ENCODE measurements around the gene CTSE.

The CTSE gene

DNA sequence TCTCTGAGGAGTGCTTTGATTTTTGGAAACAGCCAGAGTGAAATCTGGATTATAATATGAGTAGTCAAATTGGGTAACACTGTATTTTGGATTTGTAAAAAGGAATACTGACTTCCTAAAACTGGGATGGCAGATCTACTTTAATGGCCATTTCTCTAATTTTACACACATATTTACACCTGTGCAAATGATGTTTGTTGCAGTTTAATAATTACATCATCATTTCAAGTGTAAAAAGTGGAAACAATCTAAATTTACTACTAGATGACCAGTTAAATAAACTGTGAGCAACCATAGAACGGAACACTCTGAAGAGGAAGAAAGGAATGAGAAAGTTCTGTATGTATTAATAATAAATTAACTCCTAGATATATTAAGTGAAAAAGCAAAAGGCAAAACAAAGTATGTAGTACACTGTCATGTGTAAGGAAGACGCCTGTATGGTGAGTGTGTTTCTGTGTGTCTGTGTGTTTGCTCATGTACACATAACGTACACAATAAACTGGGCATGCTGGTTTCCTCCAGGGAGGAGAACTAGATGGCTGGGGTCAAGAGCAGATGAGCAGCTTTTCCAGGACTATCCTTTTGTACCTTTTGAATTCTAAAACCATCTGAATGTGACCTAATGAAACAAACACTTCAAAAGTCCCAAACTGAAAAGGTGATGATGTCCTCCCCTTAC is 26.4 kb upstream of the CTSE start:
- Histone ChIP-seq H3K27ac (ENCODE audit: insufficient read depth, low read depth, low read length, poor library complexity, severe bottlenecking) (no peak overlapping the region), H3K9me3 (ENCODE audit: control insufficient read depth, low read length) (no peaks in the 10 kb centered on the region), H3K36me3 (ENCODE audit: control insufficient read depth, insufficient read depth, low read length) (no peaks in the 10 kb centered on the region), H3K4me3 (ENCODE audit: insufficient read depth, low read depth, low read length) (no peak overlapping the region), H3K4me1 (ENCODE audit: control insufficient read depth, insufficient read depth, low read length) (no peaks in the 10 kb centered on the region), H3K27me3 (ENCODE audit: control insufficient read depth, insufficient read depth, low read length, poor library complexity, severe bottlenecking) (no peaks in the 10 kb centered on the region)
- 90 to 95% methylated on average over 2 to 3 of the region's 3 CpGs for WGBS, 2 experiments

DNA sequence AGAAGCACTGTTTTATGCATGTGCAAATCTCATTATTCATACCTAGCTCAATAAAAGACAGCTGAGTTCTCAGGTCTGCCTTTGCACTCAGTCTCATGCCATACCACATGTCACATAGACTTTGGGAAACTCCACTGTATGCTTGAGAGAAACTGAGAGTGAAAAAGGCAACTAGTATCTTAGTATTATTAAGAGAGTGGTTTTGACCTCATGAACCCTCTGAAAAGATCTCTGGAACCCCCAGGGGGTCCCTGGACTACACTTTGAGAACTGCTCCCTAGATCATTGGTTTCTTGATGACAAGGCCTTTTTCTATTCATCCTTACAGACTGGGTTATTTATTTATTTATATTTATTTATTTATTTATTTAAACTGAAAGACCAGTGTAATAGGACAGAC is 25.6 kb upstream of the CTSE start:
- Histone ChIP-seq H3K27me3 (ENCODE audit: control insufficient read depth, insufficient read depth, low read length, poor library complexity, severe bottlenecking) (no peaks in the 10 kb centered on the region), H3K4me3 (ENCODE audit: insufficient read depth, low read depth, low read length) (no peak overlapping the region), H3K36me3 (ENCODE audit: control insufficient read depth, insufficient read depth, low read length) (no peaks in the 10 kb centered on the region), H3K27ac (ENCODE audit: insufficient read depth, low read depth, low read length, poor library complexity, severe bottlenecking) (no peak overlapping the region), H3K9me3 (ENCODE audit: control insufficient read depth, low read length) (no peaks in the 10 kb centered on the region), H3K4me1 (ENCODE audit: control insufficient read depth, insufficient read depth, low read length) (no peaks in the 10 kb centered on the region)

GRCh38 chr1:206048582-206048981 is 24.9 kb upstream of the CTSE start:
- Histone ChIP-seq H3K36me3 (ENCODE audit: control insufficient read depth, insufficient read depth, low read length) (no peaks in the 10 kb centered on the region), H3K9me3 (ENCODE audit: control insufficient read depth, low read length) (no peaks in the 10 kb centered on the region), H3K27me3 (ENCODE audit: control insufficient read depth, insufficient read depth, low read length, poor library complexity, severe bottlenecking) (no peaks in the 10 kb centered on the region), H3K4me1 (ENCODE audit: control insufficient read depth, insufficient read depth, low read length) (no peaks in the 10 kb centered on the region), H3K4me3 (ENCODE audit: insufficient read depth, low read depth, low read length) (no peak overlapping the region), H3K27ac (ENCODE audit: insufficient read depth, low read depth, low read length, poor library complexity, severe bottlenecking) (no peak overlapping the region)
- WGBS, 2 experiments, result 82% methylated on average over 6 of the region's 6 CpGs

DNA sequence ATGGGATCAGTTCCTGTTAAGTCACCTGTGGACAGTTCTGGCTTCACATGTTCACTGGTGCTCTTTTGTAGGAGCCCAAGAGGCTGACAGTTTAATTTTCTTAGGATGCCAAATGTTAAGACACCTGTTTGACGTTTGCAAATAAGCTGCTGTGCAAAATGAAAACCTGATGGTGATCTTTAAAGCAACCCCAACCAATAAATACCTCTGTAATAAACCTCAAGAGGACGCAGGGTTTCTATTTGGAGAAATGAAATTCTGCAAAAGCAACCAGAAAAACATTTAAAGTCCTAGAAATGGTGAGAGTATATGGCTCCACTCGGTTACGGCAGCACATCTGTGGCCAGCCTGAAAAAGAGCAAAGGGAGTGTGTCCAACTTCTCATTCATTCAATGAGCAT is 23.6 kb upstream of the CTSE start:
- Histone ChIP-seq H3K27ac (ENCODE audit: insufficient read depth, low read depth, low read length, poor library complexity, severe bottlenecking) (no peak overlapping the region), H3K4me3 (ENCODE audit: insufficient read depth, low read depth, low read length) (no peak overlapping the region), H3K4me1 (ENCODE audit: control insufficient read depth, insufficient read depth, low read length) (no peaks in the 10 kb centered on the region), H3K36me3 (ENCODE audit: control insufficient read depth, insufficient read depth, low read length) (no peaks in the 10 kb centered on the region), H3K27me3 (ENCODE audit: control insufficient read depth, insufficient read depth, low read length, poor library complexity, severe bottlenecking) (no peaks in the 10 kb centered on the region), H3K9me3 (ENCODE audit: control insufficient read depth, low read length) (no peaks in the 10 kb centered on the region)
- 91 to 93% methylated on average over 4 of the region's 4 CpGs for WGBS, 2 experiments

DNA sequence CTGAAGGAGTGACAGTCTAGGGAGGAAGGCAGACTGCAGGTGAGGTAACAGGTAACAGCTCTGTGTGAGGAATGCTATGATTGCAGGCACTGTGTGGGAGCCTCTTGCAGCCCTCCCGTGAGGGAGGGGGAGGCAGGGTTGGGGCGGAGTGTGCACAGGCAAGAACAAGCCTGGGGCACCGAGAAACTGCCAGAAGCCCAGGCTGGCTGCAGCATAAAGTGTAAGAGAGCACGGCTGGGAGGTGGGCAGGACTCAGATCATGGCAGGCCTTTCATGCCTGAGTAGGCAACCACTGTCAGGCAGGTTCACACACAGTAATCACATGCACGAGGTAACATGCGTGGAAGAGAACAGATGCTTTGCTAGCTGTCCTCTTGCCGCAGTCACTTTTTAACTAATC is 17.9 kb upstream of the CTSE start:
- H3K4me1 ChIP-seq (ENCODE audit: control insufficient read depth, insufficient read depth, low read length), result no peaks in the 10 kb centered on the region
- no peaks in the 10 kb centered on the region for H3K36me3 ChIP-seq (ENCODE audit: control insufficient read depth, insufficient read depth, low read length)
- no peak overlapping the region for H3K27ac ChIP-seq (ENCODE audit: insufficient read depth, low read depth, low read length, poor library complexity, severe bottlenecking)
- H3K9me3 ChIP-seq (ENCODE audit: control insufficient read depth, low read length), result no peaks in the 10 kb centered on the region
- no peaks in the 10 kb centered on the region for H3K27me3 ChIP-seq (ENCODE audit: control insufficient read depth, insufficient read depth, low read length, poor library complexity, severe bottlenecking)
- H3K4me3 ChIP-seq (ENCODE audit: insufficient read depth, low read depth, low read length), result no peak overlapping the region
- 70 to 74% methylated on average over 7 of the region's 7 CpGs for WGBS, 2 experiments

DNA sequence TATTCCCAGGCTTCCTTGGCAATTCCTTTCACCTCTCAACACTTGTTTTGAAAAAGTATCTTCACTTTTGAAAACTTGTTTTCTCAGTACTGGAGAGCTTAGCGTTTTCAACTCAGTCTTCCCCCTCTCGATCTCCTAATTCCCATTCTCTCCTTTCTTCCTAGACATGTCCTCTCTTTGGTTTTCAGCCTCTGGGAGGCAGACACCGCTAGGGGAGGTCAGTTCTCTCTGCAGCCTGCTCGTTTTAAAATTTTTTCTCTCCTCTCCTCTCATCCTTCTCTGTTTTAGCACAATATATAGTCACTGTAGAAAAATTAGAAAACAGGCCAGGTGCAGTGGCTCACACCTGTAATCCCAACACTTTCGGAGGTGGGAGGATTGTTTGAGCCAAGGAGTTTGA is 16.6 kb upstream of the CTSE start:
- Histone ChIP-seq H3K27ac (ENCODE audit: insufficient read depth, low read depth, low read length, poor library complexity, severe bottlenecking) (no peak overlapping the region), H3K4me3 (ENCODE audit: insufficient read depth, low read depth, low read length) (no peak overlapping the region), H3K9me3 (ENCODE audit: control insufficient read depth, low read length) (no peaks in the 10 kb centered on the region), H3K27me3 (ENCODE audit: control insufficient read depth, insufficient read depth, low read length, poor library complexity, severe bottlenecking) (no peaks in the 10 kb centered on the region), H3K4me1 (ENCODE audit: control insufficient read depth, insufficient read depth, low read length) (no peaks in the 10 kb centered on the region), H3K36me3 (ENCODE audit: control insufficient read depth, insufficient read depth, low read length) (no peaks in the 10 kb centered on the region)
- 65 to 69% methylated on average over 5 of the region's 5 CpGs for WGBS, 2 experiments

DNA sequence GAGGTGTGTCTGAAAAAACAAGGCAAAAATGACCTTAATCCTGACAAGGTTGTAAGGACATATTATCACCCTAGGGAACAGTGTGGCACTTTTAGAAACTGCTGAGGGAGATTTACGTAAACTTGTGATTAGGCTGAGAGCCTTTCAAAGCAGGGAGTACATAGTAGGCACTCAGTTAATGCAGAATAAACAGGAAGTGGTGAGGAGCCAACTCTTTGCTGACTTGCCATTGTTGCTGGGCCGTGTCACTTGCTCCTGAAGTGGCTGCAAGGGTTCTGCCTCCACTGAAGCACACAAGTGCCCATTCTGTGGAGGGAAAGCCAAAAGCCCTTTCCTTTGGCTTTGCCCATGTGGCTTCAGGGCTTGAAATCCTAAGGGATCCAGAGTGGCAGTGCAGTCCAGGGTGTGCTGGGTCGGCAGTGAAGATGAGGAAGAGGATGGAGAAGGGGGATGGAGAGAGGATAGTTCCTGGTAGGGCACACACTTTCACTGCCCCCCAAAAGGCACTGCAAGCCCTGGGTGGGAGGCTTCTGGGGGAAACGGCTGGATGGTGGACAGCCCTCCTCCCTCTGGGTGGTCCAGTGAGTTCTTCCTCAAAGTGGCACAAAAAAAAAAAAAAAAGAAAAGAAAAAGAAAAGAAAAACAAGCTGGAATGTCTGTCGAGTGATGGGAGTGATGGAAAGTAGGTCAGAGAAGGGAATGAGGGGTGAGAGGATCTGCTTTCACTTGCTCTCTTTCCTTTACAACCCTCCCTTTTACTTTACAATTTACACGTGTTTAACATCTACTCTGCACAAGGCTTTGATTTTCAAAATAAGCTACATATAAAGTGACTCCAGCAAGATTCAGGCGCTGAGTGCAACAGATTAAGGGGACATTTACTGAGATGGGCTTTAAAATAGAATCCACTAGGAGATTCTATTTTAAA is 15.6 kb upstream of the CTSE start:
- Histone ChIP-seq H3K27ac (ENCODE audit: insufficient read depth, low read depth, low read length, poor library complexity, severe bottlenecking) (no peak overlapping the region), H3K27me3 (ENCODE audit: control insufficient read depth, insufficient read depth, low read length, poor library complexity, severe bottlenecking) (no peaks in the 10 kb centered on the region), H3K4me3 (ENCODE audit: insufficient read depth, low read depth, low read length) (no peak overlapping the region), H3K36me3 (ENCODE audit: control insufficient read depth, insufficient read depth, low read length) (no peaks in the 10 kb centered on the region), H3K4me1 (ENCODE audit: control insufficient read depth, insufficient read depth, low read length) (no peaks in the 10 kb centered on the region), H3K9me3 (ENCODE audit: control insufficient read depth, low read length) (no peaks in the 10 kb centered on the region)
- WGBS, 2 experiments, result 60 to 70% methylated on average over 6 to 7 of the region's 7 CpGs

- Histone ChIP-seq H3K4me3 (ENCODE audit: insufficient read depth, low read depth, low read length) (no peak overlapping the region), H3K27ac (ENCODE audit: insufficient read depth, low read depth, low read length, poor library complexity, severe bottlenecking) (no peak overlapping the region), H3K9me3 (ENCODE audit: control insufficient read depth, low read length) (no peaks in the 10 kb centered on the region), H3K27me3 (ENCODE audit: control insufficient read depth, insufficient read depth, low read length, poor library complexity, severe bottlenecking) (no peaks in the 10 kb centered on the region), H3K36me3 (ENCODE audit: control insufficient read depth, insufficient read depth, low read length) (no peaks in the 10 kb centered on the region), H3K4me1 (ENCODE audit: control insufficient read depth, insufficient read depth, low read length) (no peaks in the 10 kb centered on the region)
- WGBS, 2 experiments, result 83 to 87% methylated on average over 9 of the region's 9 CpGs
Observed at GRCh38 chr1:206037581-206037980, 13.9 kb upstream of the CTSE start.

- Histone ChIP-seq H3K4me3 (ENCODE audit: insufficient read depth, low read depth, low read length) (no peak overlapping the region), H3K27me3 (ENCODE audit: control insufficient read depth, insufficient read depth, low read length, poor library complexity, severe bottlenecking) (no peaks in the 10 kb centered on the region), H3K36me3 (ENCODE audit: control insufficient read depth, insufficient read depth, low read length) (no peaks in the 10 kb centered on the region), H3K9me3 (ENCODE audit: control insufficient read depth, low read length) (no peaks in the 10 kb centered on the region), H3K4me1 (ENCODE audit: control insufficient read depth, insufficient read depth, low read length) (no peaks in the 10 kb centered on the region), H3K27ac (ENCODE audit: insufficient read depth, low read depth, low read length, poor library complexity, severe bottlenecking) (no peak overlapping the region)
- 88 to 93% methylated on average over 2 of the region's 2 CpGs for WGBS, 2 experiments
Observed at GRCh38 chr1:206036663-206037455, 13.2 kb upstream of the CTSE start.

DNA sequence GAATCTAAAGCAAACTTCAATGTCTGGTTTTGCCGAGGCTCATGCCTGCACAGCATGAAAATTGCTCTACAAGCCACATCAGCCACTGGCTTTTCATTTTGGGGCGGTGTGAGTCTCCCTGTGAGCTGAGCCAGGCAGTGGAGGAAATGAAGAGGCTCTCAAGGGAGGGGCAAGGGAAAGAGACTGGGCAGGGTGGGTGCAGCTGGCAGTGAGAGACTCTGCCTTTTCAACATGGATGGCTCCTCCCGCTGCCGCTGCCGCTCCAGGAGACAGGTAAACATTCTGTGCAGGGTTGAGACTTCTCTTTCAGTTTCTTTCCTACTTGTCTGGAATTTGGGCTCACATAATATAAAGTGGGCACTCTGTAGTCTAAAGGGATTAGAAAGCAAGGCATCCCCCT is 11.3 kb upstream of the CTSE start:
- no peaks in the 10 kb centered on the region for H3K36me3 ChIP-seq (ENCODE audit: control insufficient read depth, insufficient read depth, low read length)
- 80 to 84% methylated on average over 5 of the region's 5 CpGs for WGBS, 2 experiments
- H3K27ac ChIP-seq (ENCODE audit: insufficient read depth, low read depth, low read length, poor library complexity, severe bottlenecking), result no peak overlapping the region
- H3K4me1 ChIP-seq (ENCODE audit: control insufficient read depth, insufficient read depth, low read length), result no peaks in the 10 kb centered on the region
- H3K27me3 ChIP-seq (ENCODE audit: control insufficient read depth, insufficient read depth, low read length, poor library complexity, severe bottlenecking), result no peaks in the 10 kb centered on the region
- no peak overlapping the region for H3K4me3 ChIP-seq (ENCODE audit: insufficient read depth, low read depth, low read length)
- H3K9me3 ChIP-seq (ENCODE audit: control insufficient read depth, low read length), result no peaks in the 10 kb centered on the region
